Measurements from ENCODE around the gene GDF2. TPM values are rescaled to one million over a fixed set of nuclear protein-coding genes. Genes with fewer than 3 reads are reported as not detected.

The GDF2 gene
- polyA plus RNA-seq, 1 donor from 2014 or later, result not detected

DNA sequence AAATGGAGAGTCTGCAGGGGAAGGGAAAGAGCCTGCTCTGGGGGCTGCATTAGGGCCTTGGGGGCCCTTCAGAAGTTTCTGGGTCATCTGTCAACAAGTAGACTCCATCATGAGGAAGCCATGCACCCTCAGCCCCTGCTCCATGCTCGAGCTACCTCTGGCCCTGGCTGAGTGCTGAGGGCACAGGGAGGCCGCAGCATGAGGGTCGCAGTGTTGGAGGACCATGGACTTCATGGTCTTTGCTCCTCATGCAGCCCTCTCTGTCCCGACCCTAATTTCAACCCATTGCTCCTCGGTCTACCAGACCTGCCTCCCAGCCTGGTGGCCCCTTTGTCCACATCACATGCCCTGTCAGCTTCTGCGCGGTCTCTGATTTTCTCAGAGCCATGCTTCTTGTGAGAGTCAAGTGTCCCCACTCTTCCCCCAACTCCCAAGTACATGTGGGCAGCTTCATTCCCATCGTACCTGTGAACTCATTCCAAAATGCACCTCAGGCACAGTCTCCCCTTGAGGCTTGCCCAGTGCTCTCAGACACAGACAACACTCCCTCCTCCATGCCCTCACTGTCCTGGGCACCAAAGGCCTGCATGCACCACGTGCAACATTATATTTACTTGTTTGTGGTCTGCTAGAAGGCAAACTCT lies 47.1 kb downstream of the GDF2 start:
- H3K36me3 ChIP-seq (ENCODE audit: insufficient read depth, low read length), result no peaks in the 10 kb centered on the region
- H3K9ac ChIP-seq (ENCODE audit: low read length), result no peak overlapping the region
- H3F3A ChIP-seq (ENCODE audit: insufficient read depth, low read length, poor library complexity, severe bottlenecking), result no peaks in the 10 kb centered on the region
- no peaks in the 10 kb centered on the region for H3K9me2 ChIP-seq (ENCODE audit: insufficient read depth, low read length)
- no peaks in the 10 kb centered on the region for H4K20me1 ChIP-seq (ENCODE audit: insufficient read depth)
- H3K79me2 ChIP-seq (replicated peaks; ENCODE audit: insufficient read depth, low read length), result no peaks in the 10 kb centered on the region
- no peak overlapping the region for H3K4me2 ChIP-seq (ENCODE audit: low read length)
- H3K27ac ChIP-seq (ENCODE audit: low read length), result no peak overlapping the region
- no peak for TF ChIP-seq EZH2 (IDR thresholded peaks at IDR 0.05; ENCODE audit: borderline replicate concordance, insufficient read depth, low read length, poor library complexity, severe bottlenecking)
- no peak for TF ChIP-seq TAF1 (IDR thresholded peaks at IDR 0.05; ENCODE audit: low read depth)
- no peak for TF ChIP-seq MXI1 (conservative IDR thresholded peaks at IDR 0.05; ENCODE audit: poor library complexity, severe bottlenecking)
- no peak for TF ChIP-seq POLR2AphosphoS5 (IDR thresholded peaks at IDR 0.05)
- TF ChIP-seq SMC3 (conservative IDR thresholded peaks at IDR 0.05; ENCODE audit: poor library complexity), result no peak
- TF ChIP-seq, protein P1, sequence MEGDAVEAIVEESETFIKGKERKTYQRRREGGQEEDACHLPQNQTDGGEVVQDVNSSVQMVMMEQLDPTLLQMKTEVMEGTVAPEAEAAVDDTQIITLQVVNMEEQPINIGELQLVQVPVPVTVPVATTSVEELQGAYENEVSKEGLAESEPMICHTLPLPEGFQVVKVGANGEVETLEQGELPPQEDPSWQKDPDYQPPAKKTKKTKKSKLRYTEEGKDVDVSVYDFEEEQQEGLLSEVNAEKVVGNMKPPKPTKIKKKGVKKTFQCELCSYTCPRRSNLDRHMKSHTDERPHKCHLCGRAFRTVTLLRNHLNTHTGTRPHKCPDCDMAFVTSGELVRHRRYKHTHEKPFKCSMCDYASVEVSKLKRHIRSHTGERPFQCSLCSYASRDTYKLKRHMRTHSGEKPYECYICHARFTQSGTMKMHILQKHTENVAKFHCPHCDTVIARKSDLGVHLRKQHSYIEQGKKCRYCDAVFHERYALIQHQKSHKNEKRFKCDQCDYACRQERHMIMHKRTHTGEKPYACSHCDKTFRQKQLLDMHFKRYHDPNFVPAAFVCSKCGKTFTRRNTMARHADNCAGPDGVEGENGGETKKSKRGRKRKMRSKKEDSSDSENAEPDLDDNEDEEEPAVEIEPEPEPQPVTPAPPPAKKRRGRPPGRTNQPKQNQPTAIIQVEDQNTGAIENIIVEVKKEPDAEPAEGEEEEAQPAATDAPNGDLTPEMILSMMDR (IDR thresholded peaks at IDR 0.05; ENCODE audit: poor library complexity, severe bottlenecking), result no peak
- TF ChIP-seq EP300 (conservative IDR thresholded peaks at IDR 0.05; ENCODE audit: poor library complexity, severe bottlenecking), result no peak
- TF ChIP-seq, protein P2, sequence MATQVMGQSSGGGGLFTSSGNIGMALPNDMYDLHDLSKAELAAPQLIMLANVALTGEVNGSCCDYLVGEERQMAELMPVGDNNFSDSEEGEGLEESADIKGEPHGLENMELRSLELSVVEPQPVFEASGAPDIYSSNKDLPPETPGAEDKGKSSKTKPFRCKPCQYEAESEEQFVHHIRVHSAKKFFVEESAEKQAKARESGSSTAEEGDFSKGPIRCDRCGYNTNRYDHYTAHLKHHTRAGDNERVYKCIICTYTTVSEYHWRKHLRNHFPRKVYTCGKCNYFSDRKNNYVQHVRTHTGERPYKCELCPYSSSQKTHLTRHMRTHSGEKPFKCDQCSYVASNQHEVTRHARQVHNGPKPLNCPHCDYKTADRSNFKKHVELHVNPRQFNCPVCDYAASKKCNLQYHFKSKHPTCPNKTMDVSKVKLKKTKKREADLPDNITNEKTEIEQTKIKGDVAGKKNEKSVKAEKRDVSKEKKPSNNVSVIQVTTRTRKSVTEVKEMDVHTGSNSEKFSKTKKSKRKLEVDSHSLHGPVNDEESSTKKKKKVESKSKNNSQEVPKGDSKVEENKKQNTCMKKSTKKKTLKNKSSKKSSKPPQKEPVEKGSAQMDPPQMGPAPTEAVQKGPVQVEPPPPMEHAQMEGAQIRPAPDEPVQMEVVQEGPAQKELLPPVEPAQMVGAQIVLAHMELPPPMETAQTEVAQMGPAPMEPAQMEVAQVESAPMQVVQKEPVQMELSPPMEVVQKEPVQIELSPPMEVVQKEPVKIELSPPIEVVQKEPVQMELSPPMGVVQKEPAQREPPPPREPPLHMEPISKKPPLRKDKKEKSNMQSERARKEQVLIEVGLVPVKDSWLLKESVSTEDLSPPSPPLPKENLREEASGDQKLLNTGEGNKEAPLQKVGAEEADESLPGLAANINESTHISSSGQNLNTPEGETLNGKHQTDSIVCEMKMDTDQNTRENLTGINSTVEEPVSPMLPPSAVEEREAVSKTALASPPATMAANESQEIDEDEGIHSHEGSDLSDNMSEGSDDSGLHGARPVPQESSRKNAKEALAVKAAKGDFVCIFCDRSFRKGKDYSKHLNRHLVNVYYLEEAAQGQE (IDR thresholded peaks at IDR 0.05; ENCODE audit: borderline replicate concordance), result no peak
- TF ChIP-seq RAD21 (conservative IDR thresholded peaks at IDR 0.05), result no peak
- no peak overlapping the region for H2AFZ ChIP-seq (ENCODE audit: low read depth, low read length)
- no peak overlapping the region for H3K4me3 ChIP-seq (ENCODE audit: low read length)
- H3K9me3 ChIP-seq (ENCODE audit: low read length), result no peaks in the 10 kb centered on the region
- H3K27me3 ChIP-seq (ENCODE audit: insufficient read depth, low read depth, low read length), result no peaks in the 10 kb centered on the region

DNA sequence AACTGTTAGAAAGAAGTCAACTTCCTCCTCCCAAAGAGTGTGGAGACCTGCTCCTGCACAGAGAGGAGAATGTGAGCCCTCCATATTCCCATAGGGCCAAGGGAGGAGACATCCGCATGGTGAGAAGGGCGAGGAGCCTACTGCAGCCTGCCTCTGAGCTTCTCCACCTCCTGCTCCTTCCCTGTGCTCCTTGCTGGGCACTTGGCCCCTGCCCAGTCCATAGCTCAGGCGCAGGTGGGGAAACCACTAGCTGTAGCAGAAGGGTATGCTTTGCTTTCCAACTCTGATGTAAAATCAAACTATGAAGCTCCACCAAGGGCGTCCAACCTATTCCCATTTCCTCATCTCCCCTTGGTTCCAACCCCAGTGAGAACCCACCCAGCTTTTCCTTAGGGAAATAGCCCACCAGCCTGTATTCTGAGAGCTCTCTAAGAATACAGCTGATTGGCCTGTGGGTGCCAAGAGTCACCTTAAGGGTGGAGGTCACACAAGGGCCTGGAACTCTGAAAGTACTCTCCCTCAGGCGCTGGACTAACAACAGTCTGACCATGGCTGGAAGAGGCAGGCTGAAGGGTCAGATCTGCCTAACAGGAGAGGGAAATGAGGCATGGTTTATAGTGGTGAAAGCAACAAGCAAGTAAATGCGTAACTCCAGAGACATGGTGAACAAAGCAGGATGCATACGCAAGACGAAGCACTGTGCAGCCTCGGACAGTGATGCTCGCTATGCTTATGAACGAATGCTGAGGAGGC lies 47.9 kb downstream of the GDF2 start:
- Histone ChIP-seq H3K4me3 (ENCODE audit: low read length) (no peak overlapping the region), H3K36me3 (ENCODE audit: insufficient read depth, low read length) (no peaks in the 10 kb centered on the region), H3K27me3 (ENCODE audit: insufficient read depth, low read depth, low read length) (no peaks in the 10 kb centered on the region), H3K9me2 (ENCODE audit: insufficient read depth, low read length) (no peaks in the 10 kb centered on the region), H3K9me3 (ENCODE audit: low read length) (no peaks in the 10 kb centered on the region), H3K27ac (ENCODE audit: low read length) (no peak overlapping the region), H3K9ac (ENCODE audit: low read length) (no peak overlapping the region), H3K4me2 (ENCODE audit: low read length) (no peak overlapping the region), H3K79me2 (replicated peaks; ENCODE audit: insufficient read depth, low read length) (no peaks in the 10 kb centered on the region), H3F3A (ENCODE audit: insufficient read depth, low read length, poor library complexity, severe bottlenecking) (no peaks in the 10 kb centered on the region), H4K20me1 (ENCODE audit: insufficient read depth) (no peaks in the 10 kb centered on the region), H2AFZ (ENCODE audit: low read depth, low read length) (no peak overlapping the region)
- no peak for TF ChIP-seq RAD21 (conservative IDR thresholded peaks at IDR 0.05)
- no peak for TF ChIP-seq EZH2 (IDR thresholded peaks at IDR 0.05; ENCODE audit: borderline replicate concordance, insufficient read depth, low read length, poor library complexity, severe bottlenecking)
- TF ChIP-seq MXI1 (conservative IDR thresholded peaks at IDR 0.05; ENCODE audit: poor library complexity, severe bottlenecking), result no peak
- TF ChIP-seq, protein P1 (IDR thresholded peaks at IDR 0.05; ENCODE audit: poor library complexity, severe bottlenecking), result no peak
- TF ChIP-seq, protein P2 (IDR thresholded peaks at IDR 0.05; ENCODE audit: borderline replicate concordance), result no peak
- TF ChIP-seq EP300 (conservative IDR thresholded peaks at IDR 0.05; ENCODE audit: poor library complexity, severe bottlenecking), result no peak
- TF ChIP-seq POLR2AphosphoS5 (IDR thresholded peaks at IDR 0.05), result no peak
- no peak for TF ChIP-seq SMC3 (conservative IDR thresholded peaks at IDR 0.05; ENCODE audit: poor library complexity)
- TF ChIP-seq TAF1 (IDR thresholded peaks at IDR 0.05; ENCODE audit: low read depth), result no peak

Data from neural cell (in vitro differentiated cells).